GM12891 (cell line): Measurements from ENCODE around the gene PLXNC1.

Source experiments
- PAX5 ChIP-seq: IDR thresholded peaks from 2 replicates; pipeline ENCODE4 v1.6.1; 2011; ENCODE audit warnings: low read length, moderate library complexity, mild to moderate bottlenecking; ENCODE audit not compliant: insufficient read depth, severe bottlenecking
- POLR2A ChIP-seq: IDR thresholded peaks from 2 replicates; pipeline ENCODE4 v1.6.1; 2011; ENCODE audit warnings: low read depth, low read length, control low read depth
- POLR2AphosphoS5 ChIP-seq: IDR thresholded peaks from 2 replicates; pipeline ENCODE4 v1.6.1; 2011; ENCODE audit warnings: low read depth, low read length, control low read depth
- POU2F2 ChIP-seq: IDR thresholded peaks from 2 replicates; pipeline ENCODE4 v1.6.1; 2011; ENCODE audit warnings: low read depth, mild to moderate bottlenecking, control low read depth, low read length, moderate library complexity
- SPI1 ChIP-seq: IDR thresholded peaks from 2 replicates; pipeline ENCODE4 v1.6.1; 2011; ENCODE audit warnings: low read depth, low read length, control low read depth
- TAF1 ChIP-seq: IDR thresholded peaks from 2 replicates; pipeline ENCODE4 v1.6.1; 2011; ENCODE audit warnings: low read depth, low read length, control low read depth

- no peak for TF ChIP-seq POLR2AphosphoS5
- TF ChIP-seq POLR2A, result no peak
- no peak for TF ChIP-seq TAF1
- TF ChIP-seq PAX5, result no peak
- TF ChIP-seq SPI1, result no peak
- no peak for TF ChIP-seq POU2F2
Measured at GRCh38 chr12:94200695-94201094, 52.3 kb downstream of the PLXNC1 start.
